Neutrophil (primary cell): Measurements from ENCODE around the gene PREB.
"Not testable (repeated sequence)": the region's sequence is repeated elsewhere in the genome, so short reads cannot be mapped to it uniquely, and the experiment has no call there.

Source experiments
- H3K27ac ChIP-seq: fragments of 200-600 bp; sonication (generic); 2 replicates; pipeline ENCODE4 v1.5.1; 2016; ENCODE audit warnings: mild to moderate bottlenecking, moderate library complexity
- H3K27me3 ChIP-seq: fragments of 200-600 bp; sonication (generic); 2 replicates; pipeline ENCODE4 v1.6.0; 2016; ENCODE audit warnings: mild to moderate bottlenecking
- H3K36me3 ChIP-seq: fragments of 200-600 bp; sonication (generic); 2 replicates; pipeline ENCODE4 v1.5.1; 2017
- H3K4me1 ChIP-seq, 2 experiments: fragments of 200-600 bp in 1 of 2; sonication (generic) in 1 of 2; 1 replicate in 1 of 2; 2 replicates in 1 of 2; pipeline versions ENCODE4 v1.5.1 to v1.6.1; 2013 to 2016; ENCODE audit warnings: low read depth in 1 of 2, low read length in 1 of 2, mild to moderate bottlenecking in 1 of 2, moderate library complexity in 1 of 2; ENCODE audit not compliant: control insufficient read depth in 1 of 2, insufficient read depth in 1 of 2
- H3K4me3 ChIP-seq, 2 experiments: fragments of 200-600 bp in 1 of 2; sonication (generic) in 1 of 2; 1 replicate in 1 of 2; 2 replicates in 1 of 2; pipeline ENCODE4 v1.5.1; 2013 to 2016; ENCODE audit warnings: low read depth in 1 of 2, low read length in 1 of 2, mild to moderate bottlenecking in 1 of 2, moderate library complexity in 1 of 2
- H3K9me3 ChIP-seq: fragments of 200-600 bp; sonication (generic); 2 replicates; pipeline ENCODE4 v1.5.1; 2016
- CTCF ChIP-seq: fragments of 200-600 bp; sonication (generic); IDR thresholded peaks from 2 replicates; pipeline ENCODE4 v1.5.1; 2016; ENCODE audit warnings: antibody characterized with exemption

PREB gene

GRCh38 chr2:27117995-27118524, 16.4 kb downstream of the PREB start:
- Histone ChIP-seq H3K4me1 (peaks cover 22 to 26% of the 10 kb centered on the region in 2 experiments), H3K9me3 (no peaks in the 10 kb centered on the region), H3K27me3 (peaks cover 46% of the 10 kb centered on the region), H3K27ac (no peak overlapping the region), H3K4me3 (no peak overlapping the region), H3K36me3 (no peaks in the 10 kb centered on the region)
- TF ChIP-seq CTCF: no peak

- TF ChIP-seq CTCF: no peak
- Histone ChIP-seq H3K4me3 (no peak overlapping the region), H3K27ac (no peak overlapping the region), H3K27me3 (peaks cover 40% of the 10 kb centered on the region), H3K9me3 (no peaks in the 10 kb centered on the region), H3K36me3 (no peaks in the 10 kb centered on the region), H3K4me1 (peaks cover 7 to 11% of the 10 kb centered on the region in 2 experiments)
These were observed 18.9 kb downstream of the PREB start for GRCh38 chr2:27115519-27115918.

GRCh38 chr2:27111392-27112078, 22.9 kb downstream of the PREB start:
- H3K9me3 ChIP-seq, H3K36me3 ChIP-seq, H3K4me3 ChIP-seq, H3K27ac ChIP-seq, H3K4me1 ChIP-seq, H3K27me3 ChIP-seq: not testable (repeated sequence)

GRCh38 chr2:27110603-27111352, 23.7 kb downstream of the PREB start:
- not testable (repeated sequence) for H3K4me3 ChIP-seq, H3K4me1 ChIP-seq, H3K36me3 ChIP-seq, H3K27me3 ChIP-seq, H3K27ac ChIP-seq, H3K9me3 ChIP-seq

- TF ChIP-seq CTCF: no peak
- Histone ChIP-seq H3K27me3 (no peaks in the 10 kb centered on the region), H3K4me1 (no peaks in the 10 kb centered on the region)
These were observed 25.4 kb downstream of the PREB start for GRCh38 chr2:27109083-27109482.

GRCh38 chr2:27108221-27108620, 26.2 kb downstream of the PREB start:
- Histone ChIP-seq H3K36me3 (no peaks in the 10 kb centered on the region), H3K27me3 (no peaks in the 10 kb centered on the region), H3K4me1 (no peaks in the 10 kb centered on the region), H3K4me3 (no peak overlapping the region), H3K27ac (no peak overlapping the region), H3K9me3 (no peaks in the 10 kb centered on the region)
- TF ChIP-seq CTCF: no peak

More at GRCh38 chr2:27109083-27109482, 25.4 kb downstream of the PREB start:
- no peaks in the 10 kb centered on the region for H3K9me3 ChIP-seq
- H3K27ac ChIP-seq: no peak overlapping the region
- no peaks in the 10 kb centered on the region for H3K36me3 ChIP-seq
- H3K4me3 ChIP-seq: no peak overlapping the region
